A549 (cell line): Measurements from ENCODE around the gene KCNJ14. TPM values are rescaled to one million over a fixed set of nuclear protein-coding genes. Genes with fewer than 3 reads are reported as not detected.

Experiments used
- ATAC-seq, 2 experiments: fragments of 200-7000 bp in 1 of 2; fragments of >200 bp in 1 of 2; cut with Nextera tagmentation in 1 of 2; cut with Tn5 transposase in 1 of 2; 3 replicates each; pipeline versions ENCODE4 v1.8.0 to v1.9.1; 2018 to 2020; ENCODE audit warnings: mild to moderate bottlenecking in 1 of 2, moderate library complexity in 1 of 2
- CTCF ChIA-PET: fragments of 300-600 bp; sonication (Branson Sonifier 250); formaldehyde crosslinking; extraction: SDS; loops from one replicate; lab custom pipeline; 2021; ENCODE audit warnings: antibody characterized with exemption, inconsistent platforms; lab: Yijun Ruan, JAX
- POLR2A ChIA-PET: fragments of 350-600 bp; formaldehyde crosslinking; extraction: SDS; loops from one replicate; lab custom pipeline; 2021; ENCODE audit warnings: antibody characterized with exemption, inconsistent platforms; lab: Yijun Ruan, JAX
- DNase-seq, 2 experiments: peaks; one replicate each; pipeline versions ENCODE4 v3.0.0 to v3.0.0-alpha.2; 2011 to 2016; ENCODE audit warnings: low read depth in 1 of 2, low spot score in 1 of 2
- FAIRE-seq: peaks from 2 replicates; lab custom pipeline; 2011; peaks lifted over from hg19 to GRCh38; lab: Jason Lieb, UNC
- H3K27ac ChIP-seq, 2 experiments: fragments of >200 bp; sonication (Bioruptor Twin); formaldehyde crosslinking; 3 replicates each; pipeline ENCODE4 v1.5.1; 2016 to 2017
- H3K4me1 ChIP-seq: fragments of >200 bp; sonication (Bioruptor Twin); formaldehyde crosslinking; 3 replicates; pipeline ENCODE4 v1.6.1; 2016
- H3K4me2 ChIP-seq: fragments of >200 bp; sonication (Bioruptor Twin); formaldehyde crosslinking; 3 replicates; pipeline ENCODE4 v1.6.1; 2016
- H3K4me3 ChIP-seq: fragments of >200 bp; sonication (Bioruptor Twin); formaldehyde crosslinking; 3 replicates; pipeline ENCODE4 v1.5.1; 2016
- H3K9me3 ChIP-seq: fragments of >200 bp; sonication (Bioruptor Twin); formaldehyde crosslinking; 3 replicates; pipeline ENCODE4 v1.6.1; 2016
- CHD2 ChIP-seq: fragments of 150-350 bp; IDR thresholded peaks from 2 replicates; pipeline ENCODE4 v1.6.1; 2014; ENCODE audit warnings: low read length; ENCODE audit not compliant: partially characterized antibody
- CHD4 ChIP-seq: fragments of 200-600 bp; sonication (generic); IDR thresholded peaks from 2 replicates; pipeline ENCODE4 v1.6.1; 2016; ENCODE audit warnings: antibody characterized with exemption, mild to moderate bottlenecking, borderline replicate concordance
- EHMT2 ChIP-seq: fragments of 200-600 bp; sonication (generic); IDR thresholded peaks from 2 replicates; pipeline ENCODE4 v1.6.1; 2016; ENCODE audit warnings: antibody characterized with exemption, low read depth, mild to moderate bottlenecking, moderate library complexity
- FOSB ChIP-seq: fragments of 250-450 bp; sonication (Bioruptor Pico); IDR thresholded peaks from 2 replicates; pipeline ENCODE4 v1.5.0; 2020; ENCODE audit warnings: mild to moderate bottlenecking, moderate library complexity
- FOXS1 ChIP-seq: fragments of 250-450 bp; sonication (Bioruptor Pico); IDR thresholded peaks from 2 replicates; pipeline ENCODE4 v1.5.0; 2020; ENCODE audit warnings: mild to moderate bottlenecking, moderate library complexity
- HDAC2 ChIP-seq: fragments of 200-600 bp; sonication (generic); IDR thresholded peaks from 2 replicates; pipeline ENCODE4 v1.6.1; 2016
- HEYL ChIP-seq: fragments of 250-450 bp; sonication (Bioruptor Pico); IDR thresholded peaks from 2 replicates; pipeline ENCODE4 v1.8.0; 2021; ENCODE audit warnings: mild to moderate bottlenecking, moderate library complexity
- HOXB13 ChIP-seq: fragments of 250-450 bp; sonication (Bioruptor Pico); IDR thresholded peaks from 2 replicates; pipeline ENCODE4 v1.5.0; 2020; ENCODE audit warnings: low read depth, mild to moderate bottlenecking, moderate library complexity
- JUN ChIP-seq, 2 experiments: fragments of >200 bp; sonication (Bioruptor Twin); formaldehyde crosslinking; IDR thresholded peaks; 2 replicates in 1 of 2; 3 replicates in 1 of 2; pipeline ENCODE4 v1.6.1; 2016 to 2017
- KDM5A ChIP-seq: fragments of 200-600 bp; sonication (generic); IDR thresholded peaks from 2 replicates; pipeline ENCODE4 v1.6.1; 2016; ENCODE audit warnings: antibody characterized with exemption, mild to moderate bottlenecking
- MYC ChIP-seq: IDR thresholded peaks from 2 replicates; pipeline ENCODE4 v1.6.1; 2012; ENCODE audit warnings: mild to moderate bottlenecking, inconsistent platforms, low read length, improper control_type of control experiment, borderline replicate concordance
- NR3C1 ChIP-seq: fragments of >200 bp; sonication (Bioruptor Twin); formaldehyde crosslinking; IDR thresholded peaks from 3 replicates; pipeline ENCODE4 v1.6.1; 2017
- POLR2A ChIP-seq: IDR thresholded peaks from 2 replicates; pipeline ENCODE4 v1.6.1; 2012; ENCODE audit warnings: mild to moderate bottlenecking, low read length
- POLR2AphosphoS2 ChIP-seq: conservative IDR thresholded peaks from 2 replicates; pipeline ENCODE4 v1.6.1; 2012; ENCODE audit warnings: low read length, improper control_type of control experiment, inconsistent platforms
- RAD21 ChIP-seq, 2 experiments: fragments of >200 bp in 1 of 2; sonication (Bioruptor Twin) in 1 of 2; formaldehyde crosslinking in 1 of 2; IDR thresholded peaks in 1 of 2; conservative IDR thresholded peaks in 1 of 2; 2 replicates in 1 of 2; 3 replicates in 1 of 2; pipeline ENCODE4 v1.6.1; 2012 to 2018; ENCODE audit warnings: inconsistent platforms in 1 of 2
- RCOR1 ChIP-seq: fragments of 150-350 bp; IDR thresholded peaks from 2 replicates; pipeline ENCODE4 v1.6.1; 2014; ENCODE audit warnings: antibody characterized with exemption, low read length, low read depth
- ZNF302 ChIP-seq: fragments of 250-450 bp; sonication (Bioruptor Pico); IDR thresholded peaks from 2 replicates; pipeline ENCODE4 v1.9.0; 2021; ENCODE audit warnings: inconsistent platforms, mild to moderate bottlenecking, moderate library complexity
- WGBS: methylation state at CpG from one replicate; pipeline ENCODE4 v1.1.6; 2017; ENCODE audit errors: missing lambda C conversion rate; 5-methylcytosine and 5-hydroxymethylcytosine counted together
- polyA plus RNA-seq, 4 experiments: library from polyadenylated mRNA; depleted of rRNA in 3 of 4; stranded (reverse); fragments of >200 nt; fragmentation: RNase III in 1 of 4; extraction: RNeasy Plus Mini Kit Qiagen cat#74134 plus additional on column Dnase treatment in 1 of 4; gene quantifications; 2 replicates in 3 of 4; 3 replicates in 1 of 4; pipeline ENCODE4 v1.2.3, GENCODE V29; 2011 to 2017
- TF ChIP-seq, protein P1 (sequence below): fragments of >200 bp; sonication (Bioruptor Twin); formaldehyde crosslinking; IDR thresholded peaks from 3 replicates; pipeline ENCODE4 v1.6.1; 2016
- TF ChIP-seq, protein P2 (sequence below): fragments of >200 bp; sonication (Bioruptor Twin); formaldehyde crosslinking; IDR thresholded peaks from 3 replicates; pipeline ENCODE4 v1.5.1; 2016
- TF ChIP-seq, protein P3 (sequence below): fragments of 450-650 bp; IDR thresholded peaks from 2 replicates; pipeline ENCODE4 v1.6.1; 2014; ENCODE audit warnings: antibody characterized with exemption
- TF ChIP-seq, protein P4 (sequence below): IDR thresholded peaks from 2 replicates; pipeline ENCODE4 v1.6.1; 2012

KCNJ14 gene
- polyA plus RNA-seq, 2 of the 4 experiments (the other 2 are of a cell fraction) = 1.3 to 1.9 TPM

DNA sequence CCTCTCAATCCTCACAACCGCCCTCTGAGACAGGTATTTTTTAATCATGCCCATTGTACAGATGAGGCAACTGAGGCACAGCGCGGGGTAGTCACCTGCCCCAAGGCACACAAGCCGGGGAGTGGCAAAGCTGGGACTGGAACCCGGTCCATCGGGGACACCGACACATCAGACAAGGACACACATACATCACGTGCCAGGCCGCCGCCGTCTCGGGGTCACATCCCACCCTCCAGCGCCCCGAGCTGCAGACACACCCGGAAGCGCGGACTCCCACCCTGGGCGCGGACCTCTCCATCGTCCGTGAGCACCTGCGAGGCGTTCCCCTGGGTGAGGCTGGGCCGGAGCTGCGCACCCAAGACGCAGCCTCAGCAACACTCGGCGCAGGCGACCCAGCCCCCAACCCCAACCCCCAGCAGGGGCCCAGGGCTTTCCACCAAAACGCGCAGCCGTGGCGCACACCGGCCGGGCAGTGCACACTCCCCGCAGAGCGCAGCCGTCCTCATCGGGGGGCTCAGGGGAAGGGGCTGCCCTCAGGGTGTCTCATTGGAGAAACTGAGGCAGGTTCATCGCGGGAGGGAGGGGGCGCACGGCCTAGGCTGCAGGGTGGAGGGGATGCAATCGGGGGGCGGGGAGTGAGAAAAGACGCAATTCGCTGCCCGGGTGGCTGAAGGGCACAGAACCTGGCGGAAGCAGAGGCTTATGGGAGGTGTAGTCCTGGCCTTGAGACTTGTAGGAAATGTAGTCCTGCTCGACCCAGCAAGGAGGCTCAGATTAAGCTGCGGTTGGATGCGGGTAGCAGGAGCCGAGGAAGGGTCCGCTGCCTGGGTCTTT, 58.1 kb downstream of the KCNJ14 start (continued):
- TF ChIP-seq CHD4 = peak; percentile 93
- no peak for TF ChIP-seq NR3C1
- 0 out of 2 replicates have a peak, but pooled peaks have one; percentile 66 for TF ChIP-seq HEYL (CRISPR knock-in tag)
- TF ChIP-seq, protein P1, sequence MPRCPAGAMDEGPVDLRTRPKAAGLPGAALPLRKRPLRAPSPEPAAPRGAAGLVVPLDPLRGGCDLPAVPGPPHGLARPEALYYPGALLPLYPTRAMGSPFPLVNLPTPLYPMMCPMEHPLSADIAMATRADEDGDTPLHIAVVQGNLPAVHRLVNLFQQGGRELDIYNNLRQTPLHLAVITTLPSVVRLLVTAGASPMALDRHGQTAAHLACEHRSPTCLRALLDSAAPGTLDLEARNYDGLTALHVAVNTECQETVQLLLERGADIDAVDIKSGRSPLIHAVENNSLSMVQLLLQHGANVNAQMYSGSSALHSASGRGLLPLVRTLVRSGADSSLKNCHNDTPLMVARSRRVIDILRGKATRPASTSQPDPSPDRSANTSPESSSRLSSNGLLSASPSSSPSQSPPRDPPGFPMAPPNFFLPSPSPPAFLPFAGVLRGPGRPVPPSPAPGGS = 0 out of 3 replicates have a peak, but pooled peaks have one; percentile 61
- peak; percentile 87 for TF ChIP-seq HDAC2
- peak; percentile 66 for TF ChIP-seq CHD2
- peak; percentile 48 for TF ChIP-seq POLR2A
- peak; percentile 47; the same call in 1 of the 2 replicates for TF ChIP-seq FOXS1 (CRISPR knock-in tag)
- TF ChIP-seq RCOR1 = peak; percentile 89; the same call in 1 of the 2 replicates
- peak; percentile 2 to 45; a peak in 4 of 5 replicates for TF ChIP-seq RAD21 (conservative IDR thresholded peaks at IDR 0.05 in 1 of 2, IDR thresholded peaks at IDR 0.05 in 1 of 2)
- TF ChIP-seq FOSB (CRISPR knock-in tag) = no peak
- TF ChIP-seq JUN (IDR thresholded peaks at IDR 0.05) = peak; percentile 81 to 90
- TF ChIP-seq POLR2AphosphoS2 = no peak
- TF ChIP-seq, all 56 proteins: peak for 19

DNA sequence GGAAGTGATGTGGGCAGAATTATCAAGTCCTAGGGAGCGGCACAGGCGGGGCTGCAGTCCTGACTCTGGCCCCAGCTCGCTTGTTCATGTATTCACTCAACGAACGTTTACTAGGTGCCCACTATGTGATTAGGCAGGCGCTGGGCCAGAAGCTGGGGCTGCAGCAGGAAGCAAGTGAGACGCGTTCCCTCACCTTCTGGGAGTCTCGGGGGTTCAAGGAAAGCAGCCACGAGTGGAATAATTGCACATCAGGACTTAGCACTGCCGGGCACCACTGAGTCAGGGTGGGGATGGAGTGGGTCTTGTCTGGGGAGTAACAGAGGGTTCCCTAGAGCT, 58.7 kb downstream of the KCNJ14 start:
- peak overlapping the region; percentile 92 to 93 for H3K27ac ChIP-seq
- ChIA-PET POLR2A (interaction anchor here (0.6 to 1.7 kb wide), 10 partner anchors 8 to 105 kb away, joined by 3 to 16 read pairs (median 5); partner anchors contain the start of gene SPHK2), CTCF (interaction anchor here (0.6 to 10.2 kb wide), 10 partner anchors 9 to 243 kb away, joined by 3 to 101 read pairs (median 6); partner anchors contain the start of gene KDELR1)
- TF ChIP-seq, protein P2, sequence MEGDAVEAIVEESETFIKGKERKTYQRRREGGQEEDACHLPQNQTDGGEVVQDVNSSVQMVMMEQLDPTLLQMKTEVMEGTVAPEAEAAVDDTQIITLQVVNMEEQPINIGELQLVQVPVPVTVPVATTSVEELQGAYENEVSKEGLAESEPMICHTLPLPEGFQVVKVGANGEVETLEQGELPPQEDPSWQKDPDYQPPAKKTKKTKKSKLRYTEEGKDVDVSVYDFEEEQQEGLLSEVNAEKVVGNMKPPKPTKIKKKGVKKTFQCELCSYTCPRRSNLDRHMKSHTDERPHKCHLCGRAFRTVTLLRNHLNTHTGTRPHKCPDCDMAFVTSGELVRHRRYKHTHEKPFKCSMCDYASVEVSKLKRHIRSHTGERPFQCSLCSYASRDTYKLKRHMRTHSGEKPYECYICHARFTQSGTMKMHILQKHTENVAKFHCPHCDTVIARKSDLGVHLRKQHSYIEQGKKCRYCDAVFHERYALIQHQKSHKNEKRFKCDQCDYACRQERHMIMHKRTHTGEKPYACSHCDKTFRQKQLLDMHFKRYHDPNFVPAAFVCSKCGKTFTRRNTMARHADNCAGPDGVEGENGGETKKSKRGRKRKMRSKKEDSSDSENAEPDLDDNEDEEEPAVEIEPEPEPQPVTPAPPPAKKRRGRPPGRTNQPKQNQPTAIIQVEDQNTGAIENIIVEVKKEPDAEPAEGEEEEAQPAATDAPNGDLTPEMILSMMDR = no peak
- TF ChIP-seq CHD2 (no peak), ZNF302 (CRISPR knock-in tag) (no peak), EHMT2 (no peak), HOXB13 (no peak), CHD4 (no peak), MYC (no peak)
- TF ChIP-seq, protein P3, sequence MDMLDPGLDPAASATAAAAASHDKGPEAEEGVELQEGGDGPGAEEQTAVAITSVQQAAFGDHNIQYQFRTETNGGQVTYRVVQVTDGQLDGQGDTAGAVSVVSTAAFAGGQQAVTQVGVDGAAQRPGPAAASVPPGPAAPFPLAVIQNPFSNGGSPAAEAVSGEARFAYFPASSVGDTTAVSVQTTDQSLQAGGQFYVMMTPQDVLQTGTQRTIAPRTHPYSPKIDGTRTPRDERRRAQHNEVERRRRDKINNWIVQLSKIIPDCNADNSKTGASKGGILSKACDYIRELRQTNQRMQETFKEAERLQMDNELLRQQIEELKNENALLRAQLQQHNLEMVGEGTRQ = no peak
- H3K4me3 ChIP-seq = no peak overlapping the region; the same call in 2 of the 3 replicates
- DNase-seq (no peak), ATAC-seq (no peak), FAIRE-seq (no peak)
- peaks cover 34% of the 10 kb centered on the region for H3K4me1 ChIP-seq
- H3K4me2 ChIP-seq = peak overlapping the region; percentile 86
- H3K9me3 ChIP-seq = no peaks in the 10 kb centered on the region
- WGBS = 39% methylated on average over 11 of the region's 11 CpGs

DNA sequence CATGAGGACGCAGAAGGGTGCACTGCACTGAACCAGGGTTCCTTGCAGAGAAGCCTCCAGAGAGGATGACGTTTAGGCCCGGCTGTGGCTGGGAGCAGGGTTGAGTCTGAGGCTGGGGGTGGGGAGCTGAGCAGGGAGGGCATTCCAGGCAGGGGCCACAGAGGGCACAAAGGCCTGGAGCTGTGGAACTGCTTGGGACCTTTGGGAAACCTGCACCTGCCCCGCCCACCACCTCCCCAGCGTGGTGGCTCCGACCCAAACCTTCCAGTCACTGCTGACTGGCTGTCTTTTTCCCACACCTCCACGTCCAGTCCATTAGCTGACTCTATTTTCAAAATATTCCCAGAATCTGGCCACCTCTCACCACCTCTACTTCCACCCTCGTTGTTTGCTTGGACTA, 61.2 kb downstream of the KCNJ14 start:
- WGBS = 63% methylated on average over 8 of the region's 8 CpGs
- Histone ChIP-seq H3K4me3 (no peak overlapping the region), H3K4me1 (peaks cover 31% of the 10 kb centered on the region), H3K4me2 (peak overlapping the region; percentile 8; the same call in 1 of the 3 replicates)
- FAIRE-seq (no peak), ATAC-seq (no peak), DNase-seq (no peak)
- ChIA-PET CTCF (interaction anchor here (1.1 to 10.2 kb wide), 7 partner anchors 11 to 92 kb away, joined by 3 to 101 read pairs (median 7); no protein-coding TSS in a partner anchor), POLR2A (interaction anchor here (1.0 kb wide), 1 partner anchor 37 kb away, joined by 4 read pairs; no protein-coding TSS in a partner anchor)
- TF ChIP-seq, protein P4, sequence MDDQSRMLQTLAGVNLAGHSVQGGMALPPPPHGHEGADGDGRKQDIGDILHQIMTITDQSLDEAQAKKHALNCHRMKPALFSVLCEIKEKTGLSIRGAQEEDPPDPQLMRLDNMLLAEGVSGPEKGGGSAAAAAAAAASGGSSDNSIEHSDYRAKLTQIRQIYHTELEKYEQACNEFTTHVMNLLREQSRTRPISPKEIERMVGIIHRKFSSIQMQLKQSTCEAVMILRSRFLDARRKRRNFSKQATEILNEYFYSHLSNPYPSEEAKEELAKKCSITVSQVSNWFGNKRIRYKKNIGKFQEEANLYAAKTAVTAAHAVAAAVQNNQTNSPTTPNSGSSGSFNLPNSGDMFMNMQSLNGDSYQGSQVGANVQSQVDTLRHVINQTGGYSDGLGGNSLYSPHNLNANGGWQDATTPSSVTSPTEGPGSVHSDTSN = no peak
- TF ChIP-seq KDM5A (no peak), JUN (IDR thresholded peaks at IDR 0.05) (no peak)
- TF ChIP-seq, all 56 proteins: peak for 0
- Histone ChIP-seq H3K27ac (peak overlapping the region in 1 of 2 experiments; percentile 58; a peak in 3 of 6 replicates), H3K9me3 (no peaks in the 10 kb centered on the region)
